ENCODE data around the gene TNNT2.

Gene TNNT2

DNA sequence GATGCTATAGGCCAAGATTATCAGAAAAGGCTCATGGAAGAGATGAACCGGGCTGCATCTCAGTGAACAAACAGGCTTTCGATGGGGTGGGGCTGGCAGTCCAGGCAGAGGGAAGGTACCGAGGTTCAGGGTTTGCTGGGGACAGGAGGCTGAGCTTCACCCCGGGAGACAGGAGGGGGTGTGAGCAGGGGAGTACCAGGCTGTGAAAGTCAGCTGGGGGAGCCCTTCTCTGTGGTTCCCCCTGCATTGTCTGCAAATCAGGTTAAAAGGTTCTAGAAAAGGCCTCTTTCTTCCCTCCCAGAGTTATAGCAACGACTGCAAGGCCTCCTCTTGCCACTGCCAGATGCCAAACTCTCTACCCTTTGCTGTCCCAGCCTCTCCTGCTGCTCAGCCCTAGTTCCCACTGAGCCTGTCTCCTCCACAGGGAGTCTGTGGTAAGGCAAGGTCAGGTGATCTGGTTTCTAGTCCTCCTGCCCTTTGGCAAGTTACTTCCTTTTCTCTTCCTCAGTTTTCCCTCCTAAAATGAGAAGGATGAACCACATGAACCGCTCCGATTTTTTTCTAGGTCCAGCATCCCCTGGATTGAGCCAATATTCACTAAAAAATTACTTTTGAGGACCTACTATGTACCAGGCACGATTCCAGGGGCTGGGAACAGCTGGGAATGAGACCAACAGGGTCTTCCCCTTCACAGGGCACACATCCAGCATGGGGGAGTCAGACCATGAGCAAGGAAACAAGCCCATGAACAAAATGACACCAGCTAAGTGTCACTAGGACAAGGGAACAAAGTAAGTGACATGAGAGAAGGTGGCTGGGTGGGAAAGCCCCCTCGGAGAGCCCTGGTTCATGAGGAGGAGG is 14.4 kb upstream of the TNNT2 start:
- no peaks in the 10 kb centered on the region for H3K27me3 ChIP-seq (ENCODE audit: control insufficient read depth, insufficient read depth, low read length)
- no peak overlapping the region for H3K4me3 ChIP-seq (ENCODE audit: low read depth, low read length)
- H3K9me3 ChIP-seq (ENCODE audit: control insufficient read depth, insufficient read depth, low read depth, low read length) = no peaks in the 10 kb centered on the region
- peaks cover 7% of the 10 kb centered on the region for H3K36me3 ChIP-seq (ENCODE audit: control insufficient read depth, insufficient read depth, low read length)
- peaks cover 15% of the 10 kb centered on the region for H3K4me1 ChIP-seq (ENCODE audit: control insufficient read depth, insufficient read depth, low read length)
- no peak overlapping the region for H3K27ac ChIP-seq (ENCODE audit: low read depth, low read length)
- H3K9ac ChIP-seq (ENCODE audit: low read length) = no peak overlapping the region

DNA sequence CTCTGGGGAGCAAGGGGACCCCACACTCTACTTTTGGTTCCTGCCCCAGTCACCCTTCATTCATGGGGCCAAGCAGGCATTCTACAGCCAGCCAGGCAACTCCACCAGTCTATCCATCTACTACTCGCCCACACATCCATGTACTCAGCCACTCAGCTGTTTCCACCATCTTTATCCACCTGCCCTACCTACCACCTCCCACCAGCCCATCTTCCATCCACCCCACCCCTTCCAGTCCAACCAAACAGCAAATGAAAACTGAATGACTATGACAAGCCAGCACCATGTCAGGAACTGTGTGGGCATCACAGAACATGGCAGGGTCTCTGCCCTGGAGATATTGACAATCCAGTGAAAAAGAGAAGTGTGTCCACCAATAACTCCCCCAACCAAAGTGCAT is 13.7 kb upstream of the TNNT2 start:
- H3K4me1 ChIP-seq (ENCODE audit: control insufficient read depth, insufficient read depth, low read length) = peaks cover 15% of the 10 kb centered on the region
- peaks cover 8% of the 10 kb centered on the region for H3K36me3 ChIP-seq (ENCODE audit: control insufficient read depth, insufficient read depth, low read length)
- no peaks in the 10 kb centered on the region for H3K9me3 ChIP-seq (ENCODE audit: control insufficient read depth, insufficient read depth, low read depth, low read length)
- no peak overlapping the region for H3K9ac ChIP-seq (ENCODE audit: low read length)
- H3K4me3 ChIP-seq (ENCODE audit: low read depth, low read length) = no peak overlapping the region
- H3K27me3 ChIP-seq (ENCODE audit: control insufficient read depth, insufficient read depth, low read length) = no peaks in the 10 kb centered on the region
- H3K27ac ChIP-seq (ENCODE audit: low read depth, low read length) = no peak overlapping the region

DNA sequence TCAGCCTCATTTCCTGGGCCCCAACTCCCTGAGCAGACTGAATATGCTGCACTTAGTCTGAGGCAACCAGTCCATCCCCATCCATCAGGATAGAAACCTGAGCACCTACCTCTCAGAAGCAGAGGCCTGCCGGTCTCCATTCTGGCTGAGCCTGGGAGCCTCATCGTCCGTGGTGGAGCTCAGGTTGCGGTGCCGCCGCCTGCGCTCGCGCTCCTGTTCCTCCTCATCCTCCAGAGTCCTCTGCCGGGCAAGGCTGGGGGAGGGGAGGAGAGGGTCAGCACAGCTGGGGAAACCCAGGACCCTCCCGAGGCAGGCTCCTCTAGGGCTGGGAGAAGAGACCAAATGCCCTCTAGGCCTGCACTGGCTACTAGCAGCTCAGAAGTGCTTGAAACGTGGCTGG is 11.6 kb upstream of the TNNT2 start:
- Histone ChIP-seq H3K4me3 (ENCODE audit: low read depth, low read length) (no peak overlapping the region), H3K9me3 (ENCODE audit: control insufficient read depth, insufficient read depth, low read depth, low read length) (no peaks in the 10 kb centered on the region), H3K36me3 (ENCODE audit: control insufficient read depth, insufficient read depth, low read length) (peaks cover 8% of the 10 kb centered on the region), H3K27ac (ENCODE audit: low read depth, low read length) (no peak overlapping the region), H3K4me1 (ENCODE audit: control insufficient read depth, insufficient read depth, low read length) (peaks cover 5% of the 10 kb centered on the region), H3K27me3 (ENCODE audit: control insufficient read depth, insufficient read depth, low read length) (no peaks in the 10 kb centered on the region), H3K9ac (ENCODE audit: low read length) (no peak overlapping the region)

DNA sequence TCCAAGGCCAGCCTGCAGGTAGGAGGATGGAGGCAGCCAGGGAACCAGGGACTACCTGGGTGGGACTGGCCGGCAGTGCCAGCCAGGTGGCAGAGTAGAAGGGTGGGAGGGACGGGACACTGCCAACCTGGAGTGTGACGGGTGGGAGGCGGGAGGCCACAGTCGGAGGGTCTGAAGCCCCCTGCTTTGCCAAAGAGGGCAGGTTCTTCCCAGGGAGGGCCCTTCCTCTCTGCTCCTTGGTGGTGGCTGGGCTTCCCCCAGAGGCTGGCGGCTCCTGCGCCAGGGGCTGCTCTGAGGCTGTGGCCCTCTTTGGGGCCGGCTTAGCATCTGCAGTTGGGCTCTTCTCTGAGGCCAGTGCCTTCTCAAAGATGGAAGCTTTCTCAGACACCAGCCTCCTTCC is 8.7 kb upstream of the TNNT2 start:
- no peaks in the 10 kb centered on the region for H3K27me3 ChIP-seq (ENCODE audit: control insufficient read depth, insufficient read depth, low read length)
- H3K27ac ChIP-seq (ENCODE audit: low read depth, low read length) = no peak overlapping the region
- H3K9me3 ChIP-seq (ENCODE audit: control insufficient read depth, insufficient read depth, low read depth, low read length) = no peaks in the 10 kb centered on the region
- peaks cover 11% of the 10 kb centered on the region for H3K36me3 ChIP-seq (ENCODE audit: control insufficient read depth, insufficient read depth, low read length)
- no peak overlapping the region for H3K9ac ChIP-seq (ENCODE audit: low read length)
- H3K4me1 ChIP-seq (ENCODE audit: control insufficient read depth, insufficient read depth, low read length) = peaks cover 2% of the 10 kb centered on the region
- H3K4me3 ChIP-seq (ENCODE audit: low read depth, low read length) = no peak overlapping the region

DNA sequence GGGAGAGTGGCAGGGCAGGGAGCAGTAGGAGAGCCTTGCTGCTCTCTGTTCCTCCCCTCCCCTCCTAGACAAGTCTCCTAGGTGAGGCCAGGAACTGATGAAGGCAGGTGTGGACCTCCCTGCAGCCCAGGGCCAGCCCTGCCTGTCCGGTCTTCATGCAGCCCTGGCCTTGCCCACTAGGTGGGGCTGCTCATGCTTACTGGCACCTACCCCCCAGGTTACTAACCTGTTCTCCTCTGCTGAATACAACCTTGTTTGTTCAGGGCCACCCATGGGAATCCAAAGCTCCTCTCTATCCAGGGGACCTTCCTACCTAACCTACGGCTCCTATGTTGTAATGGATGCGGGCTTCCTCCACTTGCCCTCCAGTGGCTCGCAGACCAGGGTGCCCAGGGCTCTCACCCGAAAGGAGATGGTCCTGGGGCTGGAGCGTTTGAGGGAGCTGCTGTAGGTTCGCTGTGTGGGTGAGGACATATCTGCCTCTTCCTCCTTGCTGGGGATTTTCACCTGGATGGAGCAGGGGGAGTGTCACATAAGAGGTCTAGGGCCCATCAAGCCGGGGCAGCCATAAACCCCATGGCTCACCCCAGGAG is 7.9 kb upstream of the TNNT2 start:
- Histone ChIP-seq H3K27me3 (ENCODE audit: control insufficient read depth, insufficient read depth, low read length) (no peaks in the 10 kb centered on the region), H3K4me3 (ENCODE audit: low read depth, low read length) (no peak overlapping the region), H3K9ac (ENCODE audit: low read length) (no peak overlapping the region), H3K4me1 (ENCODE audit: control insufficient read depth, insufficient read depth, low read length) (peaks cover 2% of the 10 kb centered on the region), H3K36me3 (ENCODE audit: control insufficient read depth, insufficient read depth, low read length) (peaks cover 11% of the 10 kb centered on the region), H3K27ac (ENCODE audit: low read depth, low read length) (no peak overlapping the region), H3K9me3 (ENCODE audit: control insufficient read depth, insufficient read depth, low read depth, low read length) (no peaks in the 10 kb centered on the region)

DNA sequence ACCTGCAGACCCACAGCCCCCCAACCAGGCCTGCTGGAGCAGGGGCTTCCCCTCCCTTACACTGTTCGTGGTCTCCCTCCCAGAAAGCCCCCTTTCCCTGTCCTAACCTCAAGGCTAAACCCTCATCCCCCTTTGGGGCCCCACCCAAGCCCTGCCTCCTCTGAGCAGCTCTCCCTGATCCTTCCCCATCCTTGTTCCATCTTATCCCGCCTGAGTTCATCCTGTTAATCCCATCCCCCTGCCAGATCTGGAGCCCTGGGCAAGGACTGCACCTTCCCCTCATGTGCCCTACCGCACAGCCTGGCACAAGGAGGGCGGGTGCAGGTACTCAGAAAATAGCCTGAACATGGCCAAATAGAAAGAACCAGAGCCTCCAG is 6.9 kb upstream of the TNNT2 start:
- Histone ChIP-seq H3K27ac (ENCODE audit: low read depth, low read length) (no peak overlapping the region), H3K9ac (ENCODE audit: low read length) (no peak overlapping the region), H3K4me3 (ENCODE audit: low read depth, low read length) (no peak overlapping the region), H3K36me3 (ENCODE audit: control insufficient read depth, insufficient read depth, low read length) (peaks cover 11% of the 10 kb centered on the region), H3K9me3 (ENCODE audit: control insufficient read depth, insufficient read depth, low read depth, low read length) (no peaks in the 10 kb centered on the region), H3K27me3 (ENCODE audit: control insufficient read depth, insufficient read depth, low read length) (no peaks in the 10 kb centered on the region), H3K4me1 (ENCODE audit: control insufficient read depth, insufficient read depth, low read length) (peaks cover 2% of the 10 kb centered on the region)

DNA sequence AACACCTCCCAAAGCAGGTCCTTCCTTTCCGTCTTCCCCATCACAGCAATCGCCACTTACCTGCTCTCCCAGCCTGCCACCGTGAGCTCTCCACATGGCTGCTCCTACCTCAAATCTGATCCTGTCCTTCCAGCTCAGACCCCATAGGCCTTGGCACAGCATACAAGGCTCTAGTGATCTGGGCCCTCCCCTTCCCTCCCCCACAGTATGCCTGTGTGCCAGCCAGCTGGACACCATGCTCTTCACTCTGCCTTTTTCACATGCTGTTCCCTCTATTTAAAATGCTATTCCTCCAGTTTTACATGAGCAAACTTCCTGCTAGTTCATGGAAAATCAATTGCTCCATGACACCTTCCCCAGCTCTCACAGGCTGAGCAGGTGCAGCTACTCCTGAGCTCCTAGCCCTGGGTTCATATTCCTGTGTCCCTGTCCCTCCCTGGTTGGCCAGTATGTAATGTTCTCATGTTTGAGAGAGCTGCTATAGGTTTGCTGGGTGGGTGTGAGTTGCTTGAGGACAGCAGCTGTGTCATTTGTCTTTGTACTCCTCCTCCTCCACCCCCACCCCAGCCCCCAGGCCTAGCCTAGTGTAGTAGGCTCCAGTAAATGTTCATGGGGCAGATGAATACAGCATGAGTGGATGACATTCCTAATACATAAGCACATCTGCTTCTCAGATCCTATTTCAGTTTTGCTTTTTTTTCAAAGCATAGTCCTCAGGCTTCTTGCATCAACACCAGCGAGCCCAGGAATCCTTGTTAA is 6.3 kb upstream of the TNNT2 start:
- Histone ChIP-seq H3K27ac (ENCODE audit: low read depth, low read length) (no peak overlapping the region), H3K4me1 (ENCODE audit: control insufficient read depth, insufficient read depth, low read length) (peaks cover 2% of the 10 kb centered on the region), H3K36me3 (ENCODE audit: control insufficient read depth, insufficient read depth, low read length) (peaks cover 11% of the 10 kb centered on the region), H3K27me3 (ENCODE audit: control insufficient read depth, insufficient read depth, low read length) (no peaks in the 10 kb centered on the region), H3K4me3 (ENCODE audit: low read depth, low read length) (no peak overlapping the region), H3K9me3 (ENCODE audit: control insufficient read depth, insufficient read depth, low read depth, low read length) (no peaks in the 10 kb centered on the region), H3K9ac (ENCODE audit: low read length) (no peak overlapping the region)

DNA sequence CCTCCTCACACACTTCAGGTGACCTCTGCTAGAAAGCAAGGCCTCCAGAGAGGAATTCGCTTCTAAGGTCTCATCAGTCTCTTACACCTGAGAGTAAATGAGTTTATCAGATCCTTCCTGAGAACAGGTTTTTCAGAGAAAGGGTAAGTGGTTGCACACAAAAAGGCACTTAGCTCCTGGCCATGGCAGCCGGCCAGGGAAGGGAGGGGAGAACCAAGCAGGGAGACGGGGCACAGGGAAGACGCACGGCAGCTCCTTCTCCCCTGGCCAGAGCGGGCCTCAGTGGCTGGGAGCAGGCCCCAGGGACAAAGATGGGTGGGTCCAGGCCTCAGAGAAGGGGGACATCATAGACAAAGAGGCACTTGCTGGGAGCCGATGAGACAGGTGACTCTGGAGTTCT is 3.6 kb upstream of the TNNT2 start:
- peaks cover 22% of the 10 kb centered on the region for H3K4me1 ChIP-seq (ENCODE audit: control insufficient read depth, insufficient read depth, low read length)
- no peaks in the 10 kb centered on the region for H3K27me3 ChIP-seq (ENCODE audit: control insufficient read depth, insufficient read depth, low read length)
- H3K9me3 ChIP-seq (ENCODE audit: control insufficient read depth, insufficient read depth, low read depth, low read length) = no peaks in the 10 kb centered on the region
- H3K27ac ChIP-seq (ENCODE audit: low read depth, low read length) = no peak overlapping the region
- no peak overlapping the region for H3K4me3 ChIP-seq (ENCODE audit: low read depth, low read length)
- 0 out of 2 replicates have a peak, but pooled peaks cover 3% of the 10 kb centered on the region for H3K36me3 ChIP-seq (ENCODE audit: control insufficient read depth, insufficient read depth, low read length)
- no peak overlapping the region for H3K9ac ChIP-seq (ENCODE audit: low read length)

DNA sequence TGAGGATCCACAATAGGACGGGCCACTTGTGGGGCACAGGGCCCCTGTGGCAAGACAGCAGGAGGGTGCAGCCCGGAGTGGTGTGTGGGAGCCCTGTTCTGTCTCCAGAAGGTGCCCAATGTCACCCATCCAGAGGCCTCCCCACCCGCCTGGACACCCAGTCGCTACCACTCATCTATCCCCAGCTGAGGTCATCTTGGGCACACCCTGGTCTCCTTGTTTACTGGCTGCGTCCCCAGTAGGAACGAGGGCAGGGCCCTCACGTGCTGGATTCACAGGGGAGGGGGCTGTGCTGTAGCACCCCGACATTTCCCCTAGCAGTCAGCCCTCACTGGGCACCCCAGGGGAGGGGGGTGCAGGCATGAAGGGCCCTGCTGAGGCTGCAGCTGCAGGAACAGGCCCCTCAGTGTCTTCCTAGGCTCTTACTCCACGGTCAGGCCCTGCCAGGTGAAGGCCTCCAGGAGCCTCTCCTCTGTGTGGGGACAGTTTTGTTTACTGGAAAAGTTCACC is 2.3 kb upstream of the TNNT2 start:
- Histone ChIP-seq H3K9ac (ENCODE audit: low read length) (no peak overlapping the region), H3K36me3 (ENCODE audit: control insufficient read depth, insufficient read depth, low read length) (0 out of 2 replicates have a peak, but pooled peaks cover 3% of the 10 kb centered on the region), H3K9me3 (ENCODE audit: control insufficient read depth, insufficient read depth, low read depth, low read length) (no peaks in the 10 kb centered on the region), H3K4me3 (ENCODE audit: low read depth, low read length) (no peak overlapping the region), H3K27me3 (ENCODE audit: control insufficient read depth, insufficient read depth, low read length) (no peaks in the 10 kb centered on the region), H3K27ac (ENCODE audit: low read depth, low read length) (no peak overlapping the region), H3K4me1 (ENCODE audit: control insufficient read depth, insufficient read depth, low read length) (peaks cover 35% of the 10 kb centered on the region)

DNA sequence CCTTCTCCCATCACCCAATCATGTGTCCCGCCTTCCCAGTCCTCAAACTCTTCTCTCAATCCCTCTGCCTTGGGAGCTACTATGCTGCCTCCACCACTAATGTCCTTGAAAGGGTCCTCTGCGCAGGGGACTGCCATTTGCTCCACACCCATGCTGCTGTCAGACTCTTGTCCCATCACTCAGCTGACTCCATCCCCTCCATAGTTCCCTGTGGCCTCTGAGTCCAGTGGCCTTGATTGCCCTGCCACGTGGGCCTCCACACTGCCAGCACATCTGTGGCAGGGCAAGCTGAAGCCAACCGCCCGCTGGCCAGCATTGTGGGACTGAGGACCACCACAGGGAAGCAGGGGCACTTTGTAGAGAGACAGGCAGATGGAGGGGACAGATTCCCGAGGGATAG is 1.3 kb upstream of the TNNT2 start:
- Histone ChIP-seq H3K27me3 (ENCODE audit: control insufficient read depth, insufficient read depth, low read length) (no peaks in the 10 kb centered on the region), H3K9me3 (ENCODE audit: control insufficient read depth, insufficient read depth, low read depth, low read length) (no peaks in the 10 kb centered on the region), H3K9ac (ENCODE audit: low read length) (no peak overlapping the region), H3K27ac (ENCODE audit: low read depth, low read length) (no peak overlapping the region), H3K36me3 (ENCODE audit: control insufficient read depth, insufficient read depth, low read length) (0 out of 2 replicates have a peak, but pooled peaks cover 3% of the 10 kb centered on the region), H3K4me1 (ENCODE audit: control insufficient read depth, insufficient read depth, low read length) (peaks cover 42% of the 10 kb centered on the region), H3K4me3 (ENCODE audit: low read depth, low read length) (no peak overlapping the region)
